ENCODE data around the gene MINDY2.

DNA sequence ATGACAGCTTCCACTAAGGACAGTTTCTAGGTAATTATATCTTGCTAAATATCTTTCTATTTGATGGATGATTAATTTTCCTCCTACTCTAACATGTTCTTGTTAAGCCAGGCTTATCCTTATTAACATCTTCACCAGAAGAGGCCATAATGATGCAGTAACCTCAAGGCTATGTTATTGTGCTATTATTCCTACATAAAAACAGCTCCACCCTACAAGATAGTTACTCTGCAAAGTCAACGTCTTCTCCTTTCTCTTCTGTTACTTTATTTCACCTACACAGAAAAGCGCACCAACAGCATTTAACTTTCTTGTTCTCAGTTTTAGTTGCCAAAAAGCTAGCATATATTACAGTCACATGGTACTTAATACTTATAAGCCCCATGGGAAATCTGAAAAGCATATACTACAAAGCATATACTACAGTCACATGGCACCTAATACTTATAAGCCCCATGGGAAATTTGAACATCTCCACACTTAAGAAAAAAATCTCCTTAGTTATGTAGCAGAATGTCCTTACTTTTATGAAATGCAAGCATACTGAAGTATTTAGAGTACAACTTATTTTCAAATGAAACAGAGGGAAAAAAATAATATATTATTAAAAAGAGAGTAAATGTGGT is 35.0 kb upstream of the MINDY2 start:
- no peak for TF ChIP-seq POLR2AphosphoS5 (IDR thresholded peaks at IDR 0.05)
- TF ChIP-seq, protein P1, sequence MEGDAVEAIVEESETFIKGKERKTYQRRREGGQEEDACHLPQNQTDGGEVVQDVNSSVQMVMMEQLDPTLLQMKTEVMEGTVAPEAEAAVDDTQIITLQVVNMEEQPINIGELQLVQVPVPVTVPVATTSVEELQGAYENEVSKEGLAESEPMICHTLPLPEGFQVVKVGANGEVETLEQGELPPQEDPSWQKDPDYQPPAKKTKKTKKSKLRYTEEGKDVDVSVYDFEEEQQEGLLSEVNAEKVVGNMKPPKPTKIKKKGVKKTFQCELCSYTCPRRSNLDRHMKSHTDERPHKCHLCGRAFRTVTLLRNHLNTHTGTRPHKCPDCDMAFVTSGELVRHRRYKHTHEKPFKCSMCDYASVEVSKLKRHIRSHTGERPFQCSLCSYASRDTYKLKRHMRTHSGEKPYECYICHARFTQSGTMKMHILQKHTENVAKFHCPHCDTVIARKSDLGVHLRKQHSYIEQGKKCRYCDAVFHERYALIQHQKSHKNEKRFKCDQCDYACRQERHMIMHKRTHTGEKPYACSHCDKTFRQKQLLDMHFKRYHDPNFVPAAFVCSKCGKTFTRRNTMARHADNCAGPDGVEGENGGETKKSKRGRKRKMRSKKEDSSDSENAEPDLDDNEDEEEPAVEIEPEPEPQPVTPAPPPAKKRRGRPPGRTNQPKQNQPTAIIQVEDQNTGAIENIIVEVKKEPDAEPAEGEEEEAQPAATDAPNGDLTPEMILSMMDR (IDR thresholded peaks at IDR 0.05 in 8 of 11, conservative IDR thresholded peaks at IDR 0.05 in 3 of 11): no peak
- no peak for TF ChIP-seq POLR2A (IDR thresholded peaks at IDR 0.05)
